EL (cell line): Measurements from ENCODE around the gene CDC37L1.
A peak's percentile ranks its signal among the peaks of the same experiment; 100 is the strongest.

Experiments
- DNase-seq: peaks from one replicate; pipeline ENCODE4 v3.0.0-alpha.2; 2016

Gene CDC37L1

GRCh38 chr9:4669890-4670289 lies 9.5 kb upstream of the CDC37L1 start:
- no peak for DNase-seq

- DNase-seq, result no peak
These were observed 8.8 kb upstream of the CDC37L1 start for GRCh38 chr9:4670591-4670990.

GRCh38 chr9:4671737-4672136 lies 7.6 kb upstream of the CDC37L1 start:
- DNase-seq, result no peak

- peak; percentile 87 for DNase-seq
These were observed 4.6 kb upstream of the CDC37L1 start for GRCh38 chr9:4674783-4675182.

DNA sequence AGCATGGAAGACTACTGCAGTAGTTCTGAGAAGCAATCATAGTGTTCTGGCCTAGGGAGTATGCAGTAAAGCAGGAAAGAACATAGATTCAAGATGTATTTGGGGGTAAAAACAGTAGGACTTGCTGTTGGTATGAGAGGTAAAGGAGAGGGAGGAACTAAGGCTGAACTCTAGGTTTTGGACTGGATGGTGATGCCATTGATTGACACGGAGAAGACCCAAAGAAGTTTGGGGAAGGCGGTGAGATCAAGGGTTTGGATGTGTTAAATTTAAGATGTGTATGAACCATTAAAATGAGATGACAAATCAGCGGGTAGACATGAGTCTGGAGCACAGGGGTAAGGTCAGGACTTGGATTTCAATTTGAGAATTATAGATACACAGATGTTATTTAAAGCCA lies 2.0 kb upstream of the CDC37L1 start:
- DNase-seq, result no peak

DNA sequence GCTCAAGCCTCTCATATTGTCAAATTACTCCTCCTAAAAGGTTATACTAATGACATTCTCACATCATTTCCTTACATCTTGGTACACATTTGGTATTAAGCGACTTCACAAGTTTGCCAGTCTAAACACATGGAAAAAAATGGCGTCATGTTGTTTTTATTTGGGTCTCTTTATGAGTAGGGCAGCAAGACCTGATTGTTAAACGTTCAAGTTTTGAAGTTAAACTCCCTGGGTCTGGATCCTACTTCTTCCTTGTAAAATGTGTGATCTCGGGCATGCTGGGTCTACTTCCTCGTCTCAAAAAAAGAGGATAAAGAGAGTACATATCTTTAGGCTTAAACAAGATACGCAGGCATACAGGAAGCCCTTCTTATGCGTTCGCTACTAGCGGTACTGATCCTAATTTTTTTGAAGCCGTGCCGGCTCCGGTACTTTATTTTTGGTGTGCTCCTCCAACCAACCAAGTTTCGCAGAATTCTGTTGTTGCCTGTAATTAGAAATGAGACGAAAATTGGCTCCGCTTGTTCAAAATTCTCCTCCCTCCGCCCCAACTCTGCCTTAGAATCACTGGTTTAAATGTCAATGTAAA lies 596 bp upstream of the CDC37L1 start:
- DNase-seq, result peak; percentile 41

DNA sequence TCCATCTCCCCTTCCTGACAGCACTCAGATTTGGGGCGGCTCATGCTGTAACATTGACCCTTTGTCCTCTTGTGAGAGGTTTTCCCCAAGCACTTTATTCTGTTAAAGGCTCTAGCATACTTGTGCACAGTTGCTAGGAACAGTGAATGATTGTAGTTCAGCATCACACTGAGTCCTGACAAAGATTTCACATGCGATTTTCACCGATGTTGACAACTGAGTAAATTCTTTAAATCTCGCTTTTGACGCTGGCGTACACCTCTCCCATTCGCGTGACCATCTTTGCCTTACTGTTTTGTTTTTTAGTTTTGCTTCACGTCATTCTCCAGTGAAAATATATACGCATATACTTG lies 780 bp downstream of the CDC37L1 start:
- no peak for DNase-seq

- DNase-seq, result peak; percentile 43
These were observed 1.4 kb downstream of the CDC37L1 start for GRCh38 chr9:4680750-4681149.

- DNase-seq, result no peak
These were observed 5.5 kb downstream of the CDC37L1 start for GRCh38 chr9:4684820-4685219.

- no peak for DNase-seq
These were observed 6.7 kb downstream of the CDC37L1 start for GRCh38 chr9:4686112-4686511.

DNA sequence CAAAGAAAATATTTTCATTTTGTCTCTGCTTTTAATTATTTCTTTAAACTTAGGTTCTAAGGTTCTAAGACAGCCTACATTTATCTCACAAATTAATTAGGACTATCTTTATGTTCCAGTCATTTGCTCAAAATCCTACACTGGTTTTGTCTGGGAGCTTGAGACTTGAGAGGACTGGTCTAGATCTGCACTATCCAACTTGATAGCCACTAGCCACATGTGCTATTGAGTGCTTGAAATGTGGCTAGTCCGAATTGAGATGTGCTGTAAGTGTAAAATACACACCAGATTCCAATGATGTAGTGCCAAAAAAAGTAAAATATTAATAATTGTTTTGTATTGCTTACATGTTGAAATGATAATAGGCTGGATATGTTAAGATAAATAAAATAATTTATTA lies 7.2 kb downstream of the CDC37L1 start:
- DNase-seq, result no peak

DNA sequence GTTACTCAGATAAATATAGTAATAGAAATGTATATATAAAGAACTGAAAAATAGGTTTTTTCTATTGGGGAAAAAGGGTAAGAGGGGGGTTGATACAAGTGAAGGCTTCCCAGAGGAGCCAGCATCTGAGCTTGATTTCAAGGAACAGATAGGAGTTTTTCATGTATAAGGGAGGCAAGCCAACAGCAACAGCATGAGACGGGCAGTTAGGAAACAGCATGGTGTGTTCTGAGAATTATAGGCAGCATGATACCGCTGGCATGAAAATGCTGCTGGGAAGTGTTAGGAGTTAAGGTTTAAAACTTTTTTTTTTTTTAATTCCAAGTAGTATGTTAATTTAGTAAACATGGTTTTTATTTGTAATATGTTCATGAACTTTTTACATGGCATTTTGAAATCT lies 9.7 kb downstream of the CDC37L1 start:
- no peak for DNase-seq

DNA sequence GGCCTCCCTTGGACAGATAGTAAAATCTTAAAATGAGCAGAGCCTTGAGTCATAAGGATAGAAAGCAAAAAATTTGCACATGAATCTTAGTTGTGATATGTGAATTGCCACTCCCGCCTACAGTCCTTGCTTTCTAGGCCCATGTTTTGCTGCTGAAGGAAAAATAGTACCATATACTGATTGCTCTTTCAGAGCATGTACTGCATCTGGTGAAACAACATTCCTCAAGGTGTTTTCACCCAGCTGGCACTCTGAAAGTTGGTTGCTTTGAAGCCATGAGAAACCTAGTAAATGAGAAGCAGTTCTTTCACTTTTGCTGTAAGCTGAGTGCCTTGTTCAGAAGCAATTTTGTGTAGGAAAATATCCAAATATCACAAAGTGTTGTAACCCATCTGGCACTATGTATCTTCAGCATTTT lies 10.3 kb downstream of the CDC37L1 start:
- DNase-seq, result no peak

- DNase-seq, result no peak
These were observed 10.8 kb downstream of the CDC37L1 start for GRCh38 chr9:4690144-4690543.

DNA sequence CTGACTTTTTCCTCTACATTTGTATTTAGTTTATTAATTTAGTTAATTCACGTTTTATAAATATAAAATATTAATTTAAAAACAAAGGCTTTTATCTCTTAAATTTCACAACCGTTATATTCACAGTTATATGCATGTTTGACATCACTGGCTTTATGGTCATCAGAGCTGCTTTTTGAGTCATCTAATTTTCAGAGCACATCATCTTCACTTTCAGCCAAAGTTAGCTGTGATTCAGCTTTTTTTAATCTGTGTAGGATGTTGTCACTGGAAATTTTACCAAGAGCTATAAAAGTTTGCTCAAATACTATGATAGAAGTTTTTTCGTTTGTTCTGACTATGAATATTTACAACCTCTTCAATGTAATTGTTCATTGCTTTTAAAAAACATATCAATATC lies 12.4 kb downstream of the CDC37L1 start:
- DNase-seq, result peak; percentile 31

GRCh38 chr9:4700091-4700490 lies 20.7 kb downstream of the CDC37L1 start:
- no peak for DNase-seq

- no peak for DNase-seq
These were observed 21.6 kb downstream of the CDC37L1 start for GRCh38 chr9:4700932-4701331.

DNA sequence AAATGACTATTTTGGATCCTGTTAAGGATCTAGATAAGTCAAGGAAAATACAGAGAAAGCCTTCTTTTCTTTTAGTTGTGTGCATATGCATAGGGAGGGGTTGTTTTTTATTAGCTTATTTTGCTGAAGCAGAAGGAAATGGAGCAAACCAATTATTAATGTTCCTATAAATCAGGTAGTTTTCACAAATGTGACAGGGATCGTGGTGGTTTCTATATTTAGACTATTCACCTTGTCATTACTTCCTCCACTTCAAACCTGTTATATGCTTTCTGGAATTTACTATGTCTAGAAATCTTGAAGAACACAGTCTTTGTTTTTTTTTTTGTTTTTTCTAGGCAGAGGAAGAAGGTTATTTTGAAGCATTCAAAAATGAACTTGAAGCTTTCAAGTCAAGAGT lies 22.2 kb downstream of the CDC37L1 start:
- no peak for DNase-seq

DNA sequence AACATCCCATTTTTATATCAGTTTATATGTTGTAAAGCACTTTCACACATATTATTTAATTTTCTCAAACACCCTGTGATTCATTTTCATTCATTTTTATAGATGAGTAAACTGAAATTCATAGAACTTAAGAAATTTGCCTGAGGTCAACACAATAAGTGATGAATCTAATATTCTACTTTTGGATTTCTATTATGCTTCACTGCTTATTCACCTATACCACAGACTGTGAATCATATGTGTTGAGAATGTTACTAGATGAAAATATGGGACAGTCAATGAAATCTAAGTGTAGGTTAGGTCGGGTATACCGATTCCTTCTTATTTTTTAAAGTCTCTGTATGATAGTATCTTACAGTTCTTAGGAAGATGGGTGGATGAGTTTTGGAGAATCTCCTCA lies 24.8 kb downstream of the CDC37L1 start:
- DNase-seq, result no peak

GRCh38 chr9:4706021-4706420 lies 26.7 kb downstream of the CDC37L1 start:
- DNase-seq, result no peak

GRCh38 chr9:4706971-4707622 lies 27.7 kb downstream of the CDC37L1 start:
- DNase-seq, result no peak

DNA sequence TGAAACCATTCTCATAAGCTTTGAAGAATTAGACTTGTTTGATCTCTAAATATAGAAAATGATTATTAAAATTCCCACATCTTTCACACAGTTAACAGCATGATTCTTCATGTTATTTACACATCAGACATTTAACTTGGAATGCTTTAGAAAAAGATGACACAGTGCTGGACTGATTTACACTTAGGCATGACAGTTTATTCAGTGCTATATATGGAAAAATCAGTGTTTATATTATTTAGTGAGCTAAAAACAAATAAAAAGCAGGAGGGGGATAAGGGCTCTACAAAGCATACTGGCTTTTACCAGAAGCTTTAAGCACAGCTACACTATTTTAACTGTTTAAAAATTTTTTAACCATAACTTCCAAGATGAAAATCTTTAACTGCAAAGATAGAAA lies 30.0 kb downstream of the CDC37L1 start:
- no peak for DNase-seq

DNA sequence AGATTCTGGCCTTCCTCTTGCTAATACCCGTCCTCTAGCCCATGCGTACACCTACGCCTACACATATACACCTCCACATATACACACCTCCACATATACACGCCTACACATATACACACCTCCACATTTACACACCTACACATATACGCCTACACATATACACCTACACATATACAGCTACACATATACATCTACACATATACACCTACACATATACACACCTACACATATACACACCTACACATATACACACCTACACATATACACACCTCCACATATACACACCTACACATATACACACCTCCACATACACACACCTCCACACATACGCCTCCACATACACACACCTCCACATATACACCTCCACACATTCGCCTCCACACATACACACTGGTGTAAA lies 34.5 kb downstream of the CDC37L1 start:
- DNase-seq, result no peak

DNA sequence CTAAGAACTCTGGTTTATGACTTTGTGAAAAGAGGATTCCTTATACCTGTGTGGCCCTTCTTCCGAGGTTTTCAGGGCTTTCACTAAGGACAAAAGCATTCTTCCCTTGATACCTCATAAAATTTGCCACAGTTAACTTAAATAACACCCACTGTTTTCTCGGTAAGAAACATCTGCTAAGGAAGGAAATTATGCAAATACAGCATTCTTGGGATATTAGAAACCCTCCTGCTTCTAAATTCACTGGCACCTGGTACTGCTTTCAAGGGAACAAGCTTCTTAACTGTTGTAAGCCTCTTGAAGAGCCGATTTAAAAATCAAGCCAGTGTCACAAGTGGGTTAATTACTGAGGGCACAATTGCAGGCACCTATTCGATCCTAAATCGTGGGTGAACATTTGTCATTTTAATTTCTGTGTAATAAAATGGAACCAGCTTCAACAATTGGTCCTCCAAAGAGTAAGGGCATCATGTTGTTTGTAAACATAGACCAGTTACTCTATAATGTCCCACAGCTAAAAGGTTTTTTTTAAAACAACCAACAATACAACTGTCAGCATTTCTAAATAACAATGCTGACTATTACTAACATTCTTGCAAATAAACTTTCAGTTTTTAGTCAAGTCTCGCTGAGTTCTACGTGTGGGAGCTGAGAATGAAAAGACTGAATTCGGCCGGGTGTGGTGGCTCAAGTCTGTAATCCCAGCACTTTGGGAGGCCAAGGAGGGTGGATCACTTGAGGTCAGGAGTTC lies 35.1 kb downstream of the CDC37L1 start:
- DNase-seq, result no peak

DNA sequence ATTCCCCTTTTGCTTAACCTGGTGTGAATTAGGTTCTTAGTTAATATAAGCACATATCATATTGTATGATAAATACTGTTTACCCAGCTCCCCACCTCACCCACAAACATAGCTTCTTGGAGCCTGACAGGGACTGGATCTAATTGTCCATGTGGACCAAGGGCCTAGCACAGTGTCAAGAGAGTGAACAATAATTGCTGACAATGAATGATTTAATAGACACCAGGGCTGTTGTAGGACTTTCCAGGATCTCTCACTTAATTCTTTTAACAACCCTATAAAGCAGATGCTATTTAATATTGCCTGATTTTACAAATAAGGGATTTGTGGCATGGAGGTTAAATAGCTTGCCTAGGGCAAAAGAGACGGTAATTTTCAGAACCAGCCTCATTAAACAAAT lies 36.8 kb downstream of the CDC37L1 start:
- DNase-seq, result no peak
